Right lobe of liver (tissue), 6 donors: ENCODE data around the gene AUNIP. TPM values are rescaled to one million over a fixed set of nuclear protein-coding genes. Genes with fewer than 3 reads are reported as not detected.

Experiments used
- ATAC-seq, 4 donors: fragments of 200-7000 bp; cut with Tn5 transposase; one replicate each; pipeline ENCODE4 v1.9.1; 2020; ENCODE audit warnings: mild to moderate bottlenecking in 4 of 4, moderate library complexity in 4 of 4
- DNase-seq, 3 donors: peaks; one replicate each; pipeline ENCODE4 v3.0.0-alpha.2; 2020
- H3K27ac ChIP-seq, 3 donors: fragments of 200-600 bp; one replicate each; pipeline ENCODE4 v1.8.0; 2022
- H3K27me3 ChIP-seq, 2 donors: fragments of 200-600 bp; one replicate each; pipeline ENCODE4 v1.8.0; 2022
- H3K36me3 ChIP-seq, 4 donors: fragments of 200-600 bp; sonication (generic) in 1 of 4; one replicate each; pipeline versions ENCODE4 v1.5.1 to v1.8.0; 2017 to 2022; ENCODE audit warnings: control low read depth in 1 of 4
- H3K4me1 ChIP-seq, 4 donors: fragments of 200-600 bp; sonication (generic) in 1 of 4; one replicate each; pipeline versions ENCODE4 v1.5.1 to v1.8.0; 2017 to 2022; ENCODE audit warnings: control low read depth in 1 of 4
- H3K4me3 ChIP-seq, 3 donors: fragments of 200-600 bp; one replicate each; pipeline ENCODE4 v1.8.0; 2022
- H3K9me3 ChIP-seq, 4 donors: fragments of 200-600 bp; sonication (generic) in 1 of 4; one replicate each; pipeline versions ENCODE4 v1.5.1 to v1.8.0; 2017 to 2022; ENCODE audit warnings: control low read depth in 1 of 4
- POLR2A ChIP-seq: fragments of 450-650 bp; IDR thresholded peaks from one replicate; pipeline ENCODE4 v1.6.1; 2017; ENCODE audit warnings: antibody characterized with exemption, mild to moderate bottlenecking
- WGBS: methylation state at CpG from one replicate; pipeline ENCODE4 v1.1.6; 2018; ENCODE audit warnings: low coverage, low lambda C conversion rate; ENCODE audit not compliant: insufficient coverage; ENCODE audit errors: missing lambda C conversion rate; 5-methylcytosine and 5-hydroxymethylcytosine counted together
- intact Hi-C, 2 donors: fragments of 100-400 bp; cut with DNase I; formaldehyde crosslinking; loops; one replicate each; pipeline versions ENCODE4 v1.11.2 to v1.14.1; 2022
- total RNA-seq, 6 experiments: library from RNA; depleted of rRNA in 2 of 6; stranded (reverse); fragments of >200 nt in 2 of 6; fragmentation: NEBNext Ultra II Directional in 3 of 6; extraction: Animal tissue kit (Norgen Biotek cat#: 25700) in 3 of 6; gene quantifications; one replicate each; pipeline versions ENCODE4 v1.1.0 to v1.2.4, GENCODE V29; 2016 to 2023
- TF ChIP-seq, protein P1 (sequence below), 4 donors: fragments of 200-600 bp in 3 of 4; fragments of 450-650 bp in 1 of 4; IDR thresholded peaks; one replicate each; pipeline versions ENCODE4 v1.5.1 to v1.8.0; 2016 to 2022; ENCODE audit warnings: antibody characterized with exemption in 4 of 4, mild to moderate bottlenecking in 2 of 4
- donor health status: DM: no; HTN: yes; CAD: no.
- donor health status: DM: no; HTN: no; CAD: no.
- donor health status: DM: no; HTN: no; CAD: no.
- donor health status: DM: no; HTN: yes; CAD: no.
- donor health status: DM: no; HTN: yes; CAD: no.

The AUNIP gene
- total RNA-seq, 6 experiments from 2014 or later = 0.43 to 0.56 TPM; not detected in 4

DNA sequence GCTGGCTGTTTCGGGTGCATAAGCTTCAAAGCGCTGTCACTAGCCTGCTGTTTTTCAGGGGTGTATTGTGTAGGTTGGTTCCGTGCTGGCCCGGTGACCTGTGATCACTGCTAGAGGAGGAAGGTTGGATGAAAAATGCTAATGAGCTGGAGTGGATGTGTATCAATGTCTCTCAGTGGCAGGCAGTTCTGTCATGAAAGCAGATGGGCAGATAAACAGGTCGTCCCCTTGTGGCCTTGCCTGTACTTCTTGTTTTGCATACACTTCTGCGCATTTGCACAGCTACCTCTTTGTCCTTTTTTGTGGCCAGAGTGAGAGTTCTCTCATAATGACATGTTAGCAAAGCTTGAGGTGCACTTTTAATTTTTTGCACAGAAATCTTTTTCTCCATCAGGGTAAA, 56.3 kb downstream of the AUNIP start:
- ATAC-seq (no peak), DNase-seq (no peak)
- intact Hi-C loops = no loop called here
- TF ChIP-seq, protein P1, sequence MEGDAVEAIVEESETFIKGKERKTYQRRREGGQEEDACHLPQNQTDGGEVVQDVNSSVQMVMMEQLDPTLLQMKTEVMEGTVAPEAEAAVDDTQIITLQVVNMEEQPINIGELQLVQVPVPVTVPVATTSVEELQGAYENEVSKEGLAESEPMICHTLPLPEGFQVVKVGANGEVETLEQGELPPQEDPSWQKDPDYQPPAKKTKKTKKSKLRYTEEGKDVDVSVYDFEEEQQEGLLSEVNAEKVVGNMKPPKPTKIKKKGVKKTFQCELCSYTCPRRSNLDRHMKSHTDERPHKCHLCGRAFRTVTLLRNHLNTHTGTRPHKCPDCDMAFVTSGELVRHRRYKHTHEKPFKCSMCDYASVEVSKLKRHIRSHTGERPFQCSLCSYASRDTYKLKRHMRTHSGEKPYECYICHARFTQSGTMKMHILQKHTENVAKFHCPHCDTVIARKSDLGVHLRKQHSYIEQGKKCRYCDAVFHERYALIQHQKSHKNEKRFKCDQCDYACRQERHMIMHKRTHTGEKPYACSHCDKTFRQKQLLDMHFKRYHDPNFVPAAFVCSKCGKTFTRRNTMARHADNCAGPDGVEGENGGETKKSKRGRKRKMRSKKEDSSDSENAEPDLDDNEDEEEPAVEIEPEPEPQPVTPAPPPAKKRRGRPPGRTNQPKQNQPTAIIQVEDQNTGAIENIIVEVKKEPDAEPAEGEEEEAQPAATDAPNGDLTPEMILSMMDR (IDR thresholded peaks at IDR 0.05) = no peak
- no peak for TF ChIP-seq POLR2A
- H3K27ac ChIP-seq = no peak overlapping the region
- peaks cover 0 to 4% (median 0%) of the 10 kb centered on the region in 4 donors for H3K4me1 ChIP-seq
- no peak overlapping the region for H3K4me3 ChIP-seq
- no peaks in the 10 kb centered on the region for H3K36me3 ChIP-seq
- H3K9me3 ChIP-seq = no peaks in the 10 kb centered on the region
- H3K27me3 ChIP-seq = no peaks in the 10 kb centered on the region
- 70% methylated on average over 5 of the region's 6 CpGs for WGBS

DNA sequence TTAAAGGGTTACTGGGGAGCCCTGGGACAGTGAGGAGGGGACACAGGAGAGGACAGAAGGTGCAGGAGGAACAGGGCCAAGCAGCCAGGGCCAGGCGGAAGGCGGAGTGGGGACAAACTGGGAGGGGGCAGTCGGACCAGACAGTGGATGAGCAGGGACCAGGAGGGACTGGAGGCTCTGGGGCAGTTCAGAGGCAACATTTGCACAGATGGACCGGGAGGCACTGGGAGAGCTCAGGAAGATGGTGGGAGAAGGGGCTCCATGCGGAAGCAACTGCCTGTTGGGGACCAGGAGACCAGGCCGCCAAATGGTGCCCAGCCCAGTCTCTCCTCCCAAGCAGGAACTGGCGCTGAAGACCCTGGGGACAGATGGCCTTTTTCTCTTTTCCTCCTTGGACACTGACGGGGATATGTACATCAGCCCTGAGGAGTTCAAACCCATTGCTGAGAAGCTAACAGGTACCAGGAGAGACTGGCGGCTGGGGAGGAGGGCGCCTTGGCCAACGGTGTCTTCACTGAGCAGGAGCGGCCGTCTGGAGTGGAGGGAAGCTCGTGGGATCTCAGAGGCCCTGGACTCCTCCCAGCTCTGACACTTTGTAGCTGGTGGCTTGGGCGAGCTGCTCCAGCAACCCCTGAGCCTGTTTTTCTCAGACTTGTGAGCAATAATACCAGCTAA, 58.4 kb downstream of the AUNIP start:
- no peak for TF ChIP-seq POLR2A
- TF ChIP-seq, protein P1 (IDR thresholded peaks at IDR 0.05) = no peak
- H3K36me3 ChIP-seq = no peaks in the 10 kb centered on the region
- WGBS = 16% methylated on average over 4 of the region's 15 CpGs
- DNase-seq = peak in 1 of 3 donors; percentile 48
- H3K27me3 ChIP-seq = no peaks in the 10 kb centered on the region
- H3K4me3 ChIP-seq = peak overlapping the region; percentile 43 to 61 (median 48)
- intact Hi-C loops = no loop called here
- no peak overlapping the region for H3K27ac ChIP-seq
- peaks cover 0 to 10% (median 0%) of the 10 kb centered on the region in 4 donors for H3K4me1 ChIP-seq
- ATAC-seq = peak in 3 of 4 donors; percentile 2 to 10 (median 6)
- H3K9me3 ChIP-seq = no peaks in the 10 kb centered on the region

DNA sequence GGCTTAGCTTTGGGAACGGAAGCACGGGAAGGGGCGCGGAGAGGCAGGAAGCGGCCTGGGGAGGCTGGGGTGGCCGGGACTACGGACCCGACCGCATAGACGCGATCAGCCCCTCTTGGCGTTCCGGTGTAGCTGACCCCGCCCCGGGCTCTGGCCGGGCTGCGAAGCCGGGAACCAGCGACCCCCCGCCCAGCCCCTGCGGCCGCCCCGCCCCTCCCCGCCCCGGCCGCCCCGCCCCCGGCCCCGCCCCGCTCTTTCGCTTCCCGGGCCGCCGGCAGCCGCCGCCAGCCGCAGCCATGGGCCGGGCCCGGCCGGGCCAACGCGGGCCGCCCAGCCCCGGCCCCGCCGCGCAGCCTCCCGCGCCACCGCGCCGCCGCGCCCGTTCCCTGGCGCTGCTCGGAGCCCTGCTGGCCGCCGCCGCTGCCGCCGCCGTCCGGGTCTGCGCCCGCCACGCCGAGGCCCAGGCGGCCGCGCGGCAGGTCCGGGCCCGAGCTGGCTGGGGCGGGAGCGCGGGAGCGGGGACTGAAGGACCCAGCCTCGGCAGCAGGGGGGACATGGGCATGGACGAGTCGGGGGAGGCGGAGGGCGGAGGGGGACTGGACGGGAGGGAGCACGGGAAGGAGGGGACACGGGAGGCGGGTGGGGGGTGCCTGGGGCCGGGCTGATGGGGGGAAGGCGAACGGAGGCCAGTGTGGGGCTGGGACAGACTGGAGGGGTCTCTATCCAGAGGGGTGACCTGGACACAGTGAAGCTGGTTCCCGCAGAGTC, 59.1 kb downstream of the AUNIP start, which contains the start of gene SELENON:
SELENON (plus strand) TSS at position 259 of the 768 bp plus-strand sequence; CDS start at position 297, 38 bp downstream.
- intact Hi-C loops = loop anchor here (10.0 kb wide), 1 partner anchor 185 kb away; the partner anchor contains the start of gene MAN1C1 (in 2 of the 2)
- H3K27me3 ChIP-seq = no peaks in the 10 kb centered on the region
- H3K4me1 ChIP-seq = peaks cover 0 to 10% (median 0%) of the 10 kb centered on the region in 4 donors
- DNase-seq = peak; percentile 73 to 83 (median 75)
- peak within 1 kb of the TSS in 2 of 3 donors; percentile 41 to 58 for H3K27ac ChIP-seq
- no peaks in the 10 kb centered on the region for H3K9me3 ChIP-seq
- peak; percentile 63 to 72 (median 68) for ATAC-seq
- TF ChIP-seq, protein P1 (IDR thresholded peaks at IDR 0.05) = no peak
- peak; percentile 18 for TF ChIP-seq POLR2A
- peak within 1 kb of the TSS; percentile 43 to 61 (median 48) for H3K4me3 ChIP-seq
- 4% methylated on average over 27 of the region's 91 CpGs for WGBS
- no peaks in the 10 kb centered on the region for H3K36me3 ChIP-seq

DNA sequence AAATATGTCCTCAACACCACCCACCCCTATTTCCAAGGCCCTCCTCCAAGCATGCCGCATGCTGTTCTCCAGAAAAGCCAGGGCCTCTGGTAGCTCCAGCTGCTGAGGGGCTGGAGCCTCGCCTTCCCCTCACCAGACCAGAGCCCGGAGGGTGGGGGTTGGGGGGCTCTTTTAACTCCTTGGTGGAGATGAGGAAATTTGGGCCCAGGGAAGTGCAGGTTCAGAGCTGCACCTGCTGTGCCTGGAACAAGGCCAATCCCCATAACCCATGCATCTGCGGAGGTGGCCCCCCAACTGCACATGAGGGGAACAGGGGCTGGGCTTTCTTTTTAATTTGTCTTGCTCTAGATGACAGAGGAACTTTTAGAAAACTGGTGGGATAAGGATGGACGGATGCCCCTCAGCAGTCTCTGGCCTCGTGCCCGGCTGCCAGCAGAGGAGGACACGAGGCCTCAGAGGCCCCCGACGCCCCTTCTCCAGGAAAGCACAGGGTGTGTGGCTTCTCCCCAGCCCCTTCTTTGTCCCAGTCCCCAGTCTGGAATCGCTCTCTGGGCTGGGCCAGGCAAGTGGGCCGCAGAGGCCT, 59.8 kb downstream of the AUNIP start:
- Histone ChIP-seq H3K4me1 (peaks cover 0 to 10% (median 0%) of the 10 kb centered on the region in 4 donors), H3K27ac (peak overlapping the region in 2 of 3 donors; percentile 41 to 58), H3K9me3 (no peaks in the 10 kb centered on the region), H3K27me3 (no peaks in the 10 kb centered on the region), H3K36me3 (no peaks in the 10 kb centered on the region), H3K4me3 (peak overlapping the region; percentile 34 to 61 (median 47))
- no peak for DNase-seq
- TF ChIP-seq, protein P1 (IDR thresholded peaks at IDR 0.05) = no peak
- no peak for TF ChIP-seq POLR2A
- intact Hi-C loops = loop anchor here (10.0 kb wide), 1 partner anchor 185 kb away; the partner anchor contains the start of gene MAN1C1 (in 2 of the 2)
- ATAC-seq = no peak
- 20% methylated on average over 1 of the region's 12 CpGs for WGBS
